Stimulated activated CD4-positive, alpha-beta T cell treated with anti-CD3 and anti-CD28 coated beads, Interleukin-15, amount 100 ng/mL, for 48 hours (primary cell): Measurements from ENCODE around the gene NQO1.
"Not testable (repeated sequence)": the region's sequence is repeated elsewhere in the genome, so short reads cannot be mapped to it uniquely, and the experiment has no call there.

ENCODE experiments used
- DNase-seq, 2 donors: peaks; one replicate each; pipeline ENCODE4 v3.0.0-alpha.2; 2020; ENCODE audit warnings: low read depth in 2 of 2

Gene NQO1

DNA sequence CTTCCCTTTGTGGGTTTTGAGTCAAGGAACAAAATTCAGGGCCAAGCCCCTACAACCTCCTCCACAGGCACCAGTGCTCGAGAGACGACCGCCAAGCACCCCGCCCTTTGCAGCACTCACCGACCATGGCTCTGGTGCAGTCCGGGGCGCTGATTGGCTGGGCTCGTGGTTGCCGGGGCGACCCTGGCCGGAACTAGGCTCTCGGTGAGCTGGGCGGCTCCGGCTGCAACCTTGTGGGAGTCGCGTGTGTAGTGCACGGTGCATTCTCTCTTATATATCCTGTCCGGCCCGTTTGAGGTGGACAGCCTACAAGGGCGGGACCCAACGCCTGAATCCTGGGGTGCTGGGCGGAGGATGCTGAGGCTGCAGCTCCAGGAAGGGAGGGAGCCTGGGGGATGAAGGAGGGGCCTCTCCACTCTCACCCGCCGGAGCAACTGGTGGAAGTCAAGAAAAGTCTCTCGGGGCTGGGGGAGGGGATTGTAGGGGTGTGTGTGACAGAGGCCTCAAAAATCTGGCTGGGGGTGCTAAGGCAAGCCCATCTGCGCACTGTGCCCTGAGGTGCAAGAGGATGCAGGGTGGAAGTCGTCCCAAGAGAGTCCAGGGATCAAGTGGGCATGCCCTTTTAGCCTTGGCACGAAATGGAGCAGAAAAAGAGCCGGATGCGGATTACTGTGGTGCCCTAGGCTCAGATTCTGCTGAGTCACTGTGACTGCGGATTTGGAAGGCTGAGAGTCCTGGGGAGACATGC is at the start of gene NQO1:
Gene NQO1 (minus strand): TSS at position 248 of the 748 bp plus-strand sequence. CDS start 121 bp downstream, at position 127.
- DNase-seq = peak; percentile 84 to 87

DNA sequence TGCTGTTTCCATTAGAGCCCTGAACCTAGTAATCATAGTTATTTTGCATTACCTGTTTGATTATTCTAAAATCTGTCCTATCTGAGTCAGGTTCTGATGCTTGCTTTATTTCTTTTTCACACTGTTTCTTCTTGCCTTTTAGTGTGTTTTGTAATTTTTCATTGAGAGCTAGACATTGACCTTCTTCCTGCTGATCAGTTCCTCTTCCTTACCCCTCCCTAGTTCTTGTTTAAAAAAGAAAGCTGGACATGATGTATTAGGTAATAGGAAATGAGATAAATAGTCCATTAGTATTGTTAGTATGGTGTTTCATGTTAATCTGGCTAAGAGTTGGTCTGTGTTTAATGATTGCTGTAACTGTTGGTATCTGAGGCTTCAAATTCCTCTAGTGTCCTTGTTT is 49.2 kb upstream of the NQO1 start:
- no peak for DNase-seq

DNA sequence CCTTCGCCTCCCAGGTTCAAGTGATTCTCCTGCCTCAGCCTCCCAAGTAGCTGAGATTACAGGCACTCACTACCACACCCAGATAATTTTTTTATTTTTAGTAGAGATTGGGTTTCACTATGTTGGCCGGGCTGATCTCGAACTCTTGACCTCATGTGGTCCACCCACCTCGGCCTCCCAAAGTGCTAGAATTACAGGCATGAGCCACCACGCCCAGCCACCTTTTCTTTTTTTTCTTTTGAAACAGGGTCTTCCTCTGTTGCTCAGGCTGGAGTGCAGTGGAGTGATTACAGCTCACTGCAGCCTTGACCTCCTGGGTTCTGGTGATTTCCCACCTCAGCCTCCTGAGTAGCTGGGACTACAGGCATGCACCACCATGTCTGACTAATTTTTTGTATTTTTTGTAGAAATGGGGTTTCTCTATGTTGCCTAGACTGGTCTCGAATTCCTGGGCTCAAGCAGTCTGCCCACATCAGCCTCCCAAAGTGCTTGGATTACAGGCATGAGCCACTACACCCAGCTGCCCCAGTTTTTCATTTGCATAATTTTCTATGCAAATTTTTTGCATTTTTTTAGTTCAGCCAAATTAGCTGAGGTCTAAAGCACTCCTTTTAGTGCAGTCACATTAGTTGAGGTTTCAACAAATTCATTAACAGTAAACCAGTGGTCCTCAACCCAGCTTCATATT is 47.0 kb upstream of the NQO1 start:
- DNase-seq = no peak

DNA sequence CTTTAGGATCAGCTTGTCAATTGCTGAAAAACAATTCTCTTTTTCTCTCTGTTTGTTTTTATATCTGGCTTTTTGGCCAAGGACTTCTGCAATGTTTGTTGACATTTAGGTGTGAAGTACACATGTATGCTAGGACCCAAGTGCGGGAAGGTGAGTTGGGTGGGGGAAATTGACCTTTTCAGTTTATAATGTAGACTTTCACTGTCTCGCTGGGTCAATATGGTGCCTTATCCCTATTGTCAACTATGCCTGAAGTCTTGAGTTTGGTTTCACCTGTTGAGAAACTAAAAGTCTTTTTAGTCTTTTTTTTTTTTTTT is 45.2 kb upstream of the NQO1 start:
- DNase-seq = no peak

DNA sequence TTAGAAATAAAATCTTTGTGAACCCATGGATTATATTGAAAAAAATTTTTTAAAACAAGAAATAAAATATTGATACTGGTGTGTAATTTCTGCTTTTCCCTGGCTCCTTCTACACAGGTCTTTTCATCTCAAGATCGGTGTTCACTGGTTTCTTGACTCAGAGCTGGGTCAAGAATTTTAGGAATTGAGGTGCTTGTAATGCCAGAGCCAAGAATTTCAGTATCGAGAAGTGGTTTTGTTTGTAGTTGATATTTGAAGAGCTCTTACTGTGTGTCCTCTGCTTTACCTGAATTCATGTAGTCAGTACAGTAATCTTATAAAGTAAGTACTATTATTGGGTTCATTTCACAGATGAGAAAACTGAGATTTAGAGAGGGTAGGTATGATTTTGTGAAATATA is 43.0 kb upstream of the NQO1 start:
- DNase-seq = no peak

DNA sequence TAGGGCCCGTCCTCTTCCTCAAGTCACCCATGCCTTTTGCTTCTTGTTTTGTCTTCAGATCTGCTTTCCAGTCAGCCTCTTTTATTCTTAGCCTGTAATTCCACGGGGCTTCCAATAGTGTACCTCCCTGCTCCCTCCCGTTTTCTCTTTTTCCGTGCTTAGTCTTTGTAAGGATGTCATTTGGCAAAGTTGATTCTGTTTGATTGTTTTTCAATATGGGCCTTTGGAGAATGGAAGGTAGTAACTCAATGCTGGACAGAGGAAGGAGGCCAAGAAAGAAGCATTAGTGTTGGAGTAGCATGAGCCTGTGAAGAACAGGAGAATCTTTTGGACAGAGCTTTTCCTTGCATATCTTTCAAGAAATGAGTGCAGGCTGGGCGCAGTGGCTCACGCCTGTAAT is 42.3 kb upstream of the NQO1 start:
- no peak for DNase-seq

DNA sequence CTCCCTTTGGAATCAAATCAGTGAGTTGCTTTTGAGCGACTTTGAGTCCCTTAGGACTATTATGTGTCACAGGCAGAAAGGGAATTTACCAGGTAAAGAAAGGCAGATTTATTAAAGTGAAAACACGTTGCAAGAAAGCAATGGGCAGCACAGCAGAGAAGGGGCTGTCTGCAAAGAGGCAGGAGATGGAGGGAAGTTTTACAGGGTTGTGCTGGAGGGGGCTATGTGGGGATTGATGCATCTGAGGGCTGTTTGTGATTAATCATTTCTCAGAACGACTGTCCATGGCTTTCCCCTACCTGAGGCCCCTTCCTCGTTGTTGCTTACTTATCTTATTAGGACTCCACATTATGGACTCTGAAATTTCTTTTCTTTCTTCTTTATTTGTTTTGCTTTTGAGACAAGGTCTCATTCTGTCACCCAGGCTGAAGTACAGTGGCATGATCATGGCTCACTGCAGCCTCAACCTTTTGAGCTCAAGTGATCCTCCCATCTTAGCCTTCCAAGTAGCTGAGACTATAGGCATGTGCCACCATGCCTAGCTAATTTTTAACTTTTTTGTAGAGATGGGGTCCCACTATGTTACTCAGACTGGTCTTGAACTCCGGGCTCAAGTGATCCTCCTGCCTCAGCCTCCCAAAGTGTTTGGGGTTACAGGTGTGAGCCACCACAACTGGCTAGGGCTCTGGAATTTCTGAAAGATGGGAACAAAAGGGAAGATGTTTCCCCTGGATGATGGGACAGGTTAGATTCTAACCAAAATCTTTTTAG is 41.3 kb upstream of the NQO1 start:
- DNase-seq = no peak

DNA sequence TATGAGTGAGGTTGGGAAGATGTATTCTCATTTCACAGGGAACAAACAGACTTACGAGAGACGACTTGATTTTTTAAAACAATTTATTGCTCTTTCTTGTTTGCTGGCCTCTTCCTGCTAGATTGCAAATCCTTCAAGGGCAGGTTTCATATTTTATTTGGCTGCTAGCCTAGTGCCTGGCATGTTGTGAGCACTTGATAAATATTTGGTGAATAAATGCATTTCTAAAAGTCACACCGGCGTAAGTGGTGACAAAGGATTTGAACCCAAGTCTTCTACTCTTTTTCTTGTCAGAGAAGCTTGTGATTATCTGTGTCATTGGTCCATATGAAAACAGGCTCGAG is 37.2 kb upstream of the NQO1 start:
- no peak for DNase-seq

DNA sequence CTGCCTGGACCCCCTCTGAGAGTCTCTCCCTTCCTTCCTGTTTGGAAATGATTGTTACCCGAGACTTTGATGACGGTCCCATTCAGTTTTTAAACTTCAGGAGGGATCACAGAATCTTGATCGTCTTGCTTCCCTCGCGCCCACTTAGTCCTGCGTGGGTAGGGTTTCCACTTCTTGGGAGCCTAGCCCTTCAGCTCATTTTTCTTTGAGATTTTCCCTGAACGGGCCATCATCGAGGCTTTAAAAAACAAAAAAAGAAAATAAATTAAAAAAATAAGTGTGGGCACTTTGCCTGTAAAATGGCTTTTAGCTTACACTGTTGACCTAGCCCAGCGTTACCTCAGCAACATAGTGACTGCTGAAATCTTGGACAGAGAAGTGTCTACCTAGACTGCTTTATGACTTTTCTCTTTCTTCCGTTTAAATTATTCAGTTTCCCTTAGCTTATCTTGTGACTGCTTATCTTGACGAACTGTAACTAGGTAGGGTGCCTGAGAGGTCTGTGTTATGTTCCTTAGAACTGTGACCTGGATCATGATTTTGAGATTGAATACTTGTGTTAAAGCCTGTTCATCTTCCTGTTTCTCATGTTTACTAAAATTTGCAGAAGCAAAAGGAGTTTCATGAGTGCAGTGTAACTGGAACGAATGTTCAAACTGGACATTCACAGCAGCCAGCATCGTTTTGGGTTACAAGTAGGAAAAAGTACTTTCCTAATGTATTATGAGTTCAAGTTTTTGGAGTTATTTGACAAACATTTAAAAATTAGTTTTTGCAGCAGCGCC is 36.6 kb upstream of the NQO1 start:
- no peak for DNase-seq

DNA sequence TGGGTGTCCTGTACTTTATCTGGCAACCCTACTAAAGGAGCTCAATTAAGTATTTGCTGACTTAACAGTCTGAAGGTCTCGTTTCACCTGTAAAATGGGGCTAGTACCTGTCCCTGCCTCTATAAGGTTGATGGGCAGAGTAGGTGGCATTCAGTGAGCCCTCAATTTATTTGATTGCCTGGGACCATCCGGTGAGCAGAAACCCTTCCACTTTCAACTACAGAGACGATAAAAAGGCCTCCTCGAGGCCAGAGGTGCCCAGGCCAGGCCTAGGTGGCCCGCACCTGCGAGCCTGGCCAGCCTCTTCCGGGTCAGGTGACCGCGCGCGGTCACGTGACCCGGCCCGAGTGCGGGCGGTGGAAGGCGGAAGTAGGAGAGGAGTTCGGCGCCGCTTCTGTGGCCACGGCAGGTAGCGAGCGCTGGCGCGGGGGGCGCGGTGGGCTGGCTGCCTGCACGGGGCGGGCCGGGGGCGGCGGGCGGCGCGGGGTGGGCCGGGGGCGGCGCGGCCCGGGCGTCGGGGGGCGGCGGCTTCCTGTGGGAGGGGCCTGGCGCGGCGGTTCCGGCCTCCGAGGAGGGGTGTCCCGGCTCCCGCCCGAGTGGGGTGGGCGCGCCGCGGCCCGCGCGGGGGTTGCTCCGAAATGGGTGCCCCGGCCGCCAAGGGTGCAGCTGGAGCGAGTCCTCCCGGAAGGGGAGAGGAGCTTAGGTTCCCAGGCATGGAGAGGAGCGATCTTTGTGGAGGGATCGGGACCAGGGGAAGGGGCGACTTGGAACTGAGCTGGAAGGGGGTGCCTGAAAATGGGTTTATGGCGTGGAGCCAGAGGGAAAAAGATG is 35.8 kb upstream of the NQO1 start, which contains the start of gene WWP2:
Gene WWP2 (plus strand): TSS at position 350 of the 831 bp plus-strand sequence. CDS start 24,679 bp downstream, outside the sequence.
- DNase-seq = peak; percentile 48 to 67

DNA sequence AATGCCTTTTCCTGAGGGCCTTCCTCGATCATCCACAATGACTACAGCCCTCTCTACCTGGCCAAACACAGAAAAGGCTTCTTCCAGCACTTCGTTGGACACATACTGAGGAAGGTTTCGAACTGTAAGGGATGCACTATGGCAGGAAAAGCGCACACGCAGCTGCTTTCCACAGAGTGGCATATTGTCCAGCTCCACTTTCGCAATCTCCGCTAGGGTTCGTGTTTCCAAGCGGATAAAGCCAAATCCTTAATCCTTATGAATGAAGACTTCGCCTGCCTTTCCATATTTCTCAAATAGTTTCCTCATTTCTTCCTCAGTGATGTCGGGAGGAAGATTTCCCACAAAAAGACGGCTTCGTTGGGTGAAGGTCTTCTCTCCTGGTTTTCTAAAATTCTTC is 31.0 kb upstream of the NQO1 start:
- DNase-seq = not testable (repeated sequence)

DNA sequence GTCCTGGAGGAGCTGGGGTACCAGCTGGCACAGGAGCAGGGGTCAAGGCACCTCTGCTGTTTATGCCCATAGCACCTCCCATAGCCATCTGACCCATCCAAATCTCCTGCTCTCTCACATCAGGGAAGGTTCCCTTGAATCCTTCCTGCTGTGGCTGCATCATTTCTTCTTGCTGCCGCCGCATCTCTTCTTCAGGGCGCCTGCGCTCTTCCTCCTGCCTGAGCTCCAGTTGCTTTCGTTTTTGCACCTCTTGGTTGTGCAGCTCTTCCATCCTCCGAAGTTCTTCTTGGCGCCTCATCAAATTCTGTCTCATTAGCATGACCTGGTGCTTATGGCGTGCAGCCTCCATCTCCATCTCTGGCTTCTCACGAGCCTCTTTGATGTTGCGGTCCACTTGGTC is 30.3 kb upstream of the NQO1 start:
- no peak for DNase-seq

DNA sequence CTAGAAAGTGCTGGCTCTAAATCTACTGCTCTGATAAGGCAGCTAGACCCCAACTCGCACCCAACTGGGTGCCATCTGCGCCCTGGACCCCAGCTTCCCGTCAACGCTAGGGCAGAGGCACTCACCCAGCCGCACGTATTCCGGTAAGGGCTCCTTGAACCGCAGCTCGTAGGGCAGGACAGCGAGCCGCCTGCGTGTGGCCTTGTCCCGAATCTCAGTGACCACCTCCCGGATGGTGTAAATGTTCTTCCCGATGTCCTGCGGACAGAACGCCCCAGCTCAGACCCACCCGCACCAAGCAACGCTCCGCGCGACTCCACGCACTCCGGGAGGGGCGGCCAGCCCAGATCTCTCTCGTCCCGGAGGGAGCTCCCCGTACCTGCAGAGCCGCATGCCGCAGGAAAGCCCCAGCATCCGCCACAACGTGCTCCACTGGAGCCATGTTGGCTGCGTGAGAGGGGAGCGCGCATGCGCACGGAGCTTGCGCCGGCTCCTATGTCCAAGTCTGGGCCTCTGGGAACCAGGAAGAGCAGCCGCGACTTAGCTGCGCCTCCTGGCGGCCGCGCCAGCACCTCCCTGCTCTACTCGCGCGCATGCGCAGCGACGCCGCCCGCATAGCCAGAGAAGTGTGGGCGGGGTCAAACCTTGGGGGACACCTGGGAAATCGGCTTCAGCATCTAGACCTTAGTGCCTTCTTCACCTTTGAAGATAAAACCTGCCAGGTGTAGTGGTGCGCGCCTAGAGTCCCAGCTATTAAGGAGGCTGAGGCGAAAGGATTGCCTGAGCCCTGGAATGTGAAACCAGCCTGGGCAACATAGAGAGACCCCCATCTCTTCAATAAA is 28.3 kb upstream of the NQO1 start, which contains the start of gene NOB1:
Gene NOB1 (minus strand): TSS at position 458 of the 842 bp plus-strand sequence. CDS start 16 bp downstream, at position 442.
- DNase-seq = peak; percentile 95

DNA sequence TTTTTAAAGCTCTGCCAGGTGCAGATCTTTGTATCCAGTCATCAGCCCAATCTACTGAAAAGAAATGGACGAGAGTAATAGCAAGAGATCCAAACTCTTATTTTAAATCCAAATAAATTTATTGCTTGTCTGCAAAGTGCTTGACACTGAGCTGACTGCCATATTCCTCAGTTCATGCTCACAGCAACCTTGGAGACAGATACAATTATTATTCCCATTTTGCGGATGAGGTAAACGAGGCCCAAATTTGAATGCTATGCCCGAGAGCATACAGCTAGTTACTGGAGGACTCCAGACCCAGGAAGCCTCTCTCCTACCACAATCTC is 27.7 kb upstream of the NQO1 start:
- no peak for DNase-seq

DNA sequence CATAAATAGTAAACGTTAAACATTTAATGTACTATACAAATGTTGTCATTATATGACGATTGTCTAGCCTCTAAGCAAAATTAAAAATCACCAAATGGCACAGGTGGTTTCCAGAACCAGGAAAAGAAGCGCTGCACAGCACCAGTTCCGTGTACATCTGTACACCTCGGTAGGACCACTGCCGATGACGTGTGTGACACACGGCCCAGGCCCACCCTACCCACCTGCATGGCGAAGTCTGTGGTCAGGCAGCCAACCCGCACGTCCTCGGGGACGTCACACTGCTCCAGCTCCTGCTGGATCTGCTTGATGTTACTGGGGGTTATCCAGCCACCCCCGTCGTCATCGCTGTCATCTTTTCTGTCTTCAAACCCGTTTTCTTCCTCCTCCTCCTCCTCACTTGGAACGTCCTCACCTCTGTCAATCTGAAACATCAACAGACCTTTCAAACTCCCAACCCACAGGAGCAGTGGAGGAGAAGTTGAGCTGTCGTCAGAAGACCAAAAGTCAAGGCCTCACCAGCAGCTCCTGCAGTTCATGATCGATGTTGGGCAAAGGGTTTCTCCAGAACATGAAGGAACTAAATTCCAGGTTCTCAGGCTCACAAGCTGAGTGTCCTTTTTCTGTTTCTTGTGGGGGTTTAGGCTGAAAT is 22.5 kb upstream of the NQO1 start:
- no peak for DNase-seq

DNA sequence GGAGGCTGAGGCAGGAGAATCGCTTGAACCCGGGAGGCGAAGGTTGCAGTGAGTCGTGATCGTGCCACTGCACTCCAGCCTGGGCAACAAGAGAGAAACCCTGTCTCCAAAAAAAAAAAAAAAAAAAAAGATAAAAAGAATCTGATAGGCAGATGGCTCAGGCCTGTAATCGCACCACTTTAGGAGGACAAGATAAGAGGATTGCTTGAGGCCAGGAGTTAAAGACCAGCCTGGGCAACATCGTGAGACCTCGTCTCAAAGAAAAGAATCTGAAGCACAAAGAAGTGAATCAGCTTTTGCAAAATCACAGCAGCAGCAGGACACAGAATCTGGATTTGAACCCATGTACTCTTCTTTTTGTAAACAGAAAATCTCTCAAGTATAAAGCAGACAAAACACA is 20.8 kb upstream of the NQO1 start:
- DNase-seq = no peak

DNA sequence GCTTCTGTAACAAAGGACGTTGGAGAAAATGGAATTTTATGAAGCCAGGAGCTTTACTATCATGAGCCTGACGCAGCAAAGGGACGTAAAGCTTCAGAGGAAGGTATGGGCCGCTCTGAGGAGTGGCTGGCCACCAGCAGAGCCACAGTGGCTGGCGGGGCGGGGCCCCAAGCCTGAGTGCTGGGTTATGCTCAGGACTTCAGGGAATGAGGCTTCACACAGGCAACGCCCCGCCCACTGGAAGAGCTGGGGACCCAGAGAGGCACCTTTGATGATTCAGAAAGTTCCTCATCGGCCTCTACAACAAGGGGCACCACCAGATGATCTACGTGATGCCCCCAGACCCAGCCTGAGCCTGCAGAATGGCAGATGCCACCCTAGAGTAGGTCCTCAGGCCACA is 19.6 kb upstream of the NQO1 start:
- DNase-seq = no peak

DNA sequence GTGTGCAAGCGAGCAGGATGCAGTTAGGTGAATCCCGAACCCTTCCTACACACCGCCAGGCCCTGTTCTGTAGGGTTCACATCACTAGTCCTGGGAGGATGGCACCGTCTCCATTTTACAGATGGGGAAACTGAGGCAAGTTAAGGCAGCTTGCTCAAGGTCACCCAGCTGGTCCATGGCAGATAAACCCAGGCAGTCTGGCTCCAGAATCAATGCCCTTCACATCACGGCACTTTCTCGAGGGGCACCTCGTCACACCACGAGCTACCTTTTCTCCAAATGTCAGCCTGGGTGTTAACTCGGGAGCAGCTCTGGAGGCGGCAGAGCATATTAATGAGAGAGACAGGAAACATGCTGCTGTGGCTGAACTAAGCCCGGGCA is 18.9 kb upstream of the NQO1 start:
- no peak for DNase-seq

DNA sequence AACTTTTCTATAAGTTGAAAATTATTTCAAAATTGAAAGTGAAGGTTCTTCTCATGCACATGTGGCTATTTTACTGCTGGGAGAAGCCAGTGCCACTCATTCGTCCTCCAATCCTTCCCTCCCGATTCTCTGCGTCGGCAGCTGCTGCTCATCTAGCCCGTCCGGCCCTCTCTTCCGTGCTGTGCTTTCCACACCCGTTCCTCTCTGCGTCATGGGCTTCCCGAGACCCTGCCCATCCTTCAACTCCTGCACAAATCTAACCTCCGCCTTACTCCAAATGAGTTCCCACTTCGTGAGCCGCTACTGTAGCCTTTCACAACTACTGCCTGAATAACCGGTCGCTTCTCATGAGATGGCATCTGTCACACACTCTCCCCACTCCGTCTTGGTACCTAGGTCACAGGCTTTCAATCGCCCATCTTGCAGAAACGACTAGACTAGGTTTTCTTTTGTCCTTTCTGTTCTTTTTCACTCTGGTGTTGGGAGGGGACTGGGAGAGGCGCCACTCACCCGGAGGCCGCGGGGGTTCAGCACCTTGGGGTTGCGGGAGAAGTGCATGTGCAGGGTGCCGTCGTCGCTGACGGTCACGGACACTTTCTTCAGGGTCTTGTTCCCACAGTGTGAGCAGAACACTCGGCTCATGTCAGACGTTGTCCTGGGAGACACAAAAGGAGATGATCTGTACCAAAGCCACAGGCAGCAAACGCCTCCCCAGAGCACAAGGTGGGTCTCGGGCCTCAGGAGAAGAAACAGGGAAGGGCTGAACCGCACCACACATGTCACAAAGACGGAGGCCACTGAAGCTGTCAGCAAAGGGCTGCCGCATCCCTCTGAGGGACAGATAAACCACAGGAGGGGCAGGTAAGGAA is 18.2 kb upstream of the NQO1 start:
- no peak for DNase-seq
